GM20431 (cell line): ENCODE data around the gene FRMPD4.
"Not testable (repeated sequence)": the region's sequence is repeated elsewhere in the genome, so short reads cannot be mapped to it uniquely, and the experiment has no call there.

Experiments used
- in situ Hi-C: fragments of 300-500 bp; cut with MseI, MboI; formaldehyde crosslinking; loops from one replicate; pipeline ENCODE4 v1.15.0; 2020; ENCODE audit warnings: low sequenced_read_pairs; ENCODE audit not compliant: unreplicated experiment

FRMPD4 gene

GRCh38 chrX:12488771-12489170 is 350.5 kb downstream of the FRMPD4 start:
- in situ Hi-C loops: no loop called here

GRCh38 chrX:12489341-12489740 is 351.1 kb downstream of the FRMPD4 start:
- in situ Hi-C loops: no loop called here

GRCh38 chrX:12494400-12495138 is 356.3 kb downstream of the FRMPD4 start:
- in situ Hi-C loops: no loop called here

DNA sequence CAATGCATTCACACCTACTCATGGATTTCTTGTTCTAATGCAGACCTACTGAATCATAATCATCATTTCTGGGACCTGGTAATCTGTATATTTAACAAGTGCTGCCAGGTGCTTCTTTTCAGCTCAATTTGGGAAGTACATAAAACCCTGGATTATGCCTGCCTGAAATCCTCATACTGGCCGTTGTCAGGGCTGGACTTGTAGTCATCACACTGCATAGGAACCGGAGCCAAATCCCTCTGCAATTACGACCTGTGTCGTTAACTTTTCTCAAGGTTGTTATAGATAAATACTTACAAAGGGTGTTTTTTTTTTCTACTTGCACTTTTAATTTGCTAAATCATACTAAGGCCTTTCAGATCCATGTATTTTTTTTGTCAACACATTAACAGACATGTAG is 358.1 kb downstream of the FRMPD4 start:
- in situ Hi-C loops: no loop called here

DNA sequence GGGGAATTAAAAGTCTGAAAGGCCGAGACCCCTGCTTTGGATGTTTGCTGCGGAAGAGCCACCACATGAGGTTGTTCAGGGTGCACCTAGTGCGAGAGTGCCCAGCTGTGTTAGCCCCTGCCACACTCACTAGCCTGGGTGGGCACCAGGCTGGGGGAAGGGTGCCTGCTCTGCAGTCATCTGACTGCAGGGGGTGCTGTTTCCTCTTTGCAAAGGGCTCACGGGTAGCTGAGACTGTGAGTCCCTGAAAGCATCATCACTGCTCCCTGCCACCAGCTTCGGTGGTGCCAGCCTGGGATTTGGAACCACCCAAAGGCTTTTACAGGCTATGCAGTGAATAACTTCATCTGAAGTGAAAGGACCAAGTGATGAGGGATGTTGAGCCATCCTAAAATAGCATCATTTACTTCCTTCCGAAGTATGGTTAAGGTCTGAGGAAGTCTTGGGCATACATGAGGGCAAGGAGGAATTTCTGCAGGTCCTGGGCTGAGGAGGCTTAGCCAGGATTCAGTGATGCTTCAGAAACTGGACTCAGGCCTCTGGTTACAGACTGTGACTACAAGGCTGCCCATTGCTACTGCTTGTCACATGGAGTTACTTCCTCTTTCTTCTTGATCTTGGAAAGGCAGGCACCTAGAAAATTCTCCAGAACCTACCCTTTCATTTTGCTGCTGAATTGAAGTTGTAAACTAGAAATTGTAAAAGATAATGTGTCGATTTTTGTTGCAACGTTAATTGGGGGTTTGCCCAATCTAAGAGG is 359.7 kb downstream of the FRMPD4 start:
- in situ Hi-C loops: no loop called here

DNA sequence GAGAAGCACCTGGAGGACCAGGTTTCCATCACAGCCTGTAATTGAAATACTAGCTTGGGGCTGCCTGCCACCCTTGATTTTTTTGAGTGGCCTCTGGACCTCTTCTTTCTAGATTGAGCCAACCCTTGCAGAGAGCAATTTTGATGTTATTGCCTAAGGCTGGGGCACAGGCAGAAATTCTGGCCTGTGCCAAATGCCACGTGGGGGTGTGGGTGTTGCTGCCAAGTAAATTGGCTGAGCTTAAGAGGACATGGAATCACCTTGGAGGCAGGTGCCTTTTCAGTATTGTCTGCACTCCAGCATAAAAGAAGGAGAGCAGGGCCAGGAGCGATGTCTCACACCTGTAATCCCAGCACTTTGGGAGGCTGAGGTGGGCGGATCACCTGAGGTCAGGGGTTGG is 366.9 kb downstream of the FRMPD4 start:
- in situ Hi-C loops: no loop called here

DNA sequence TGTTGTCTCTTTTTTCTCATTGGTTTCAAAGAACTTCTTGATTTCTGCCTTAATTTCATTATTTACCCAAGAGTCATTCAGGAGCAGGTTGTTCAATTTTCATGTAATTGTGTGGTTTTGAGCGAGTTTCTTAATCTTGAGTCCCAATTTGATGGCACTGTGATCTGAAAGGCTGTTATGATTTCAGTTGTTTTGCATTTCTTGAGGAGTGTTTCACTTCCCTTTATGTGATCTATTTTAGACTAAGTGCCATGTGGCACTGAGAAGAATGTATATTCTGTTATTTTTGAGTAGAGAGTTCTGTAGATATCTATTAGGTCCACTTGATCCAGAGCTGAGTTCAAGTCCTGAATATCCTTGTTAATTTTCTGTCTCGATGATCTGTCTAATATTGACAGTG is 377.1 kb downstream of the FRMPD4 start:
- in situ Hi-C loops: not testable (repeated sequence)

GRCh38 chrX:12526306-12526705 is 388.0 kb downstream of the FRMPD4 start:
- in situ Hi-C loops: no loop called here

DNA sequence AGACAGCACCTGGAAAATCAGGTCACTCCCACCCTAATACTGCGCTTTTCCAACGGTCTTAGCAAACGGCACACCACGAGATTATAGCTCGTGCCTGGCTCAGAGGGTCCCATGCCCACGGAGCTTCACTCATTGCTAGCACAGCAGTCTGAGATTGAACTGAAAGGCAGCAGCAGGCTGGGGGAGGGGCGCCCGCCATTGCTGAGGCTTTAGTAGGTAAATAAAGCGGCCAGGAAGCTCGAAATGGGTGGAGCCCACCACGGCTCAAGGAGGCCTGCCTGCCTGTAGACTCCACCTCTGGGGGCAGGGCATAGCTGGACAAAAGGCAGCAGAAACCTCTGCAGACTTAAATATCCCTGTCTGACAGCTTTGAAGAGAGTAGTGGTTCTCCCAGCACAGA is 399.8 kb downstream of the FRMPD4 start:
- in situ Hi-C loops: not testable (repeated sequence)

DNA sequence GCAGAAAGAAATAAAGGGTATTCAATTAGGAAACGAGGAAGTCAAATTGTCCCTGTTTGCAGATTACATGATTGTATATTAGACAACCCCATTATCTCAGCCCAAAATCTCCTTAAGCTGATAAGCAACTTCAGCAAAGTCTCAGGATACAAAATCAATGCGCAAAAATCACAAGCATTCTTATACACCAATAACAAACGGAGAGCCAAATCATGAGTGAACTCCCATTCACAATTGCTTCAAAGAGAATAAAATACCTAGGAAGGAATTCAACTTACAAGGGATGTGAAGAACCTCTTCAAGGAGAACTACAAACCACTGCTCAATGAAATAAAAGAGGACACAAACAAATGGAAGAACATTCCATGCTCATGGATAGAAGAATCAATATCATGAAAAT is 404.0 kb downstream of the FRMPD4 start:
- in situ Hi-C loops: not testable (repeated sequence)

DNA sequence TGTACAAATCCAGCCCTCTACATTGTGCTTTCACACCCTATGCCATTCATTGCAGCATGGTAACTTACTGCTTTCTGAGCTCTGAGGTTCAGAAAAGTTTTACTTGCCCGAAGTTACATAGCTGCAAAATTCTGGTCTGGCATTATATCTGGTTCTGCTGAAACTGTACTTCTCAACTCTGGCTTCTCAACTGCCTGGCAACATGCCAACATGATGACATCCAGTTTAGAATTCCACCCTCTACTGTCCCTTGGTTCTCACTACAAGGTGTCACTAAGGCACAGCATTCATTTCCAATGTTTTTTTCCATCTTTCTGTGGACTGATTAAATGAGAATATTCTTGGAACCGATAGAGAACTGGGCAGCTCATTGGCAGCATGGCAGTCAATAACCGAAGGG is 410.1 kb downstream of the FRMPD4 start:
- in situ Hi-C loops: no loop called here

DNA sequence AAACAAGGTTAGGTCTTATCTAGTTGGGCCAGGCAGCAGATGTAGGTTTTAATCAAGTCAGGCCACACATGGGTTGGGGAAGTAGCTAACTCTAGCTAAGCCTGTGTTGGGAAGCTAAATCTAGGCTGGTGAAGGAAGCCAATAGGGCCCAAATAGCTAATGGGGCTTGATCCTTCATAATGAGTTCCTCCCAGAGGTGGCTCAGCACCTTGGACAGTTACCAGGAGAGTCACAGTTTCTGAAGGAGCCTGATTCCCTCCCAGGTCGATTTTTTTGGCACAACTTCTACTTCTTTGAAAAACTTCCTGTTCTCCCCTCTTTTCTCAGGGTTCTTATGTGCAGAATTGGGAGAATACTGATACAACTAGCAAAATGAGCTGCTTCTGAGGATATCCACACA is 410.5 kb downstream of the FRMPD4 start:
- in situ Hi-C loops: no loop called here

DNA sequence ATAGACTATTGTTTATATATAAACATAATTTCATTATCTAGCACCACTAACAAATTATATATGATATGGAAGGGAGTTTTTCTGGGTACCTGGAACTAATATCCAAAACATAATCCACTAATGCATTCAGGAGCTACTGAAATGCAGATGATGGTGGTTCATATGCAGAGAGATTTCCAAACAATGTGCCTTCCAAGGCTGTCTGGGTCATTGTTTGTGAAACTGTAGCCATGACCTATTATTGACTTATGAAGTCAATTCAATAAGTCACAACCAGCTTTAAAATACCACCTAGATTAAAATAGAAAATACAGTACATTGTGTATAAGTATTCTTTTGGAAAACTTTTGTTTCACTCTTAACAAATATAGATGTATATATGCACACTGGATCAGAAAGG is 415.9 kb downstream of the FRMPD4 start:
- in situ Hi-C loops: no loop called here

GRCh38 chrX:12563121-12563520 is 424.8 kb downstream of the FRMPD4 start:
- in situ Hi-C loops: no loop called here

DNA sequence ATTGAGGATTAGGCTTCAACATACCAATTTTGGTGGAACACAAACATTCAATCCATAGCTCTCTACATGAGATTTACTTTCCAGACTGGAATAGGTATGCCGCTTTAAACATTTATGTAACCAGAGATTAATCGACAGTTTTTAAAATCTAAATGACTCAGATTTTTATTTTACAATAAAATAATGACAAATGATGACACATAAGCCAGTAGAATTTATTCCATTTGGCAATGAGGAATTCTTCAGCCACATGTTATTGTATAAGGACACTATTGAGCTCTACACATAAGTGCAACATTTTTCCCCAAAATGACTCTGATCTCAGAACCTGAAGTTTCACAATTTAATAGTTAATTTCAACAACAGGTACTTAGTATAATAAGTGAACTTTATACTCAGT is 425.9 kb downstream of the FRMPD4 start:
- in situ Hi-C loops: no loop called here

DNA sequence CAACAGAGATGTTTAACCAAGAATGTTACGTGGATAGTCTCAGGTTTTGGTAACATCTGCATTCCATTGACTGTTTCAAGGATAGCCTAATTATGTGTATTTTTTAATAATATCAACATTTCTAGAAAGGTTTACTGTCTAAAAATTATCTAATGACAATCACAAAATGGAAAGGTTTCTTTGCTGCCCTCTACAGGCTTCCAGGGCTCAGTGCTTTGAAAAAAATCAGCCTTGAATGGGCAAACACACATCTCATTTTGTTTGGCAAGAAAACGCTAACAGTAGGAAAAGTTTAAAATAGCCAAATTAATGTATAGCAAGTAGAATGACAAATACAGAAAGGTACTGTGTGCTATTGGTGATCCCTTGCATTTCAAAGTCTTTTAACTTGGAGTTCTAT is 429.6 kb downstream of the FRMPD4 start:
- in situ Hi-C loops: no loop called here

DNA sequence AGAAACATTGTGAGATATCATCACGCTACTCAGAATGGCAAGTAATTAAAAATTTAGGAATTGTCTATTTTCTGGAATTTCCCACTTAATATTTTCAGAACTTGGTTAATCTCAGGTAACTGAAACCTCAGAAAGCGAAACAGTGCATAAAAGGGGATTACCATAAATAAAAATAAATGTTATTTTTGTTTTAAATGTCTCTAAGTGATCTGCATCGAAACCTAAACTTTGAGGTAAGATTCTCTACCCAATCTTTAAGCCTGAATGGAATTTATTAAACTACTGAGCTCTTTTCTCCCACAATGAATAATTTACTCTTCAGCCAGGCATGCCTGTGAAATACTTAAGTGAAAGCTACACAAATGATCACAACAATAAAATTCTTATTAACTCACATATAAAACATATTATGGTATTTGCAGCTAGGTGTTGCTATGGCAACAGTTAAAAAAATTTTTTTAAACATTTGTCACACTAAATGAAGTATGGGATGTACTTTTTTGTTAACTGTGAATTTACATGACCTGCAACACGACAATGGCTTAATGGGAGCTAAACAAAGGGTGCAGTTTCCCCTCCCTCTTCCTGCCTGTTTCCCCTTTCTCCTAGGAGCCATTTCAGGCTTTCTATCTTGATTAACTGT is 432.7 kb downstream of the FRMPD4 start:
- in situ Hi-C loops: no loop called here

GRCh38 chrX:12579311-12579710 is 441.0 kb downstream of the FRMPD4 start:
- in situ Hi-C loops: no loop called here

DNA sequence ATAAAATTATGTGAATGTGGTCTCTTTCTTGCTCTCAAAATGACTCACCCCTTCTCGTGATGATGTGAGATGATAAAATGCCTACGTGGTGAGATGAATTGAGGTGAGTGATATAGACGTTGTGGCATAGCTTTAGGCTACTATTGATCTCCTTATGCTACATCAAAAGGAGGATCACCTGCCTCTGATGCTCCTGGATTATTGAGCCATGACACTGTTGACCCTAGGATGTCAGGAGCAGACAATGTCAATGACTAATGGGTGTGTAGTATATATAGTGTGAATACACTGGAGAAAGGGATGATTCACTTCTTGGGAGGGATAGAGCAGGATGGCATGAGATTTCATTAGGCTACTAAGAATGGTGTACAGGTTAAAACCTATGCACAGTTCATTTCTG is 442.3 kb downstream of the FRMPD4 start:
- in situ Hi-C loops: no loop called here

DNA sequence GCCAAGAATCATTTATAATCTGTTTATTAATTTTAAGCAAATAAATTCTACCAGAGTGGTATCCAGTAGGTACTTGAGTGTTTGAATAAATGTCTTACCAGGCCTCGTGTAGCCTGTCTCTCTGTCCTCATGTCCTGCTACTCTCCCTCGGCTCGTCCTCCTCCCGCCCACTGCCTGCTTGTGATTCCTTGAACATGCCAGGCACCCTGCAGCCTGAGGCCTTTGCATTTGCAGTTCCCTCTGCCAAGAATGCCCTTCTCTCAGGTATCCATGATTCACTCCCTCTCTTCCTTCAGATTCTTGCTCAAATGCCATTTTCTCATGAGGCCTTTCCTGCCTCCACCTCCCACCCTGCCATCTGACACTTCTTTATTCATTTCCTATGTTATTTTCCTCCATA is 443.3 kb downstream of the FRMPD4 start:
- in situ Hi-C loops: no loop called here

DNA sequence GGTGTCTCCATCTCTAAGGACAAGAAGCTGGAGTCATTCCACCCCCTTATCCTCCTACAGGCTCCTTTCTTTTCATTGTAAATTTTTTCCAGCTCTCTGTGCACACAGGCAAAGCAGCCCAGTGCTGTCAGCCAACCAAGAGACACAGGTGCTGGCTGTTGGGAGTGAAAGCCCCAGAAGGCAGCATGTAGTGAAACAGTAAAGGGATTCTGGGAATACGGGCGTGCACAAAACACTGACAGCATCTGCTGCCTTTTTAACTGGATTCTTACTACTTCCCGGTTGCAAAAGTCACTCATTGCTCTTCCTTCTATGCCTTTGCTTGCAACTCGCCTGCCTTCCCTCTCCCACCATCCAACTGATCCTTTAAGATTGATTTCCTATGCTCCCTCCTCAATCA is 444.4 kb downstream of the FRMPD4 start:
- in situ Hi-C loops: no loop called here
